Activated B cell treated with CpG ODN at 0.5 μM for 24 hours (primary cell): ENCODE measurements around the gene RBM3. TPM values are rescaled to one million over a fixed set of nuclear protein-coding genes. Genes with fewer than 3 reads are reported as not detected.

Experiments used
- ATAC-seq: fragments of 200-7000 bp; cut with Tn5 transposase; one replicate; pipeline ENCODE4 v1.10.0; 2021; ENCODE audit warnings: low read depth, mild to moderate bottlenecking, moderate library complexity
- CTCF ChIA-PET: fragments of 350-600 bp; sonication (Branson Sonifier 250); formaldehyde crosslinking; loops from one replicate; lab custom pipeline; 2021; ENCODE audit warnings: antibody characterized with exemption; lab: Charles Lee
- POLR2A ChIA-PET: fragments of 350-600 bp; sonication (Branson Sonifier 250); formaldehyde crosslinking; loops from one replicate; lab custom pipeline; 2021; ENCODE audit warnings: antibody characterized with exemption; lab: Charles Lee
- DNase-seq: peaks from one replicate; pipeline ENCODE4 v3.0.0; 2022
- H3K27ac Mint-ChIP-seq: one replicate; pipeline ENCODE4 v1.8.0; 2020; ENCODE audit warnings: mixed read lengths
- H3K27me3 Mint-ChIP-seq: one replicate; pipeline ENCODE4 v1.8.0; 2021; ENCODE audit warnings: mixed read lengths
- H3K36me3 Mint-ChIP-seq: one replicate; pipeline ENCODE4 v1.8.0; 2021; ENCODE audit warnings: low read depth, mixed read lengths
- H3K4me1 Mint-ChIP-seq: one replicate; pipeline ENCODE4 v1.8.0; 2021; ENCODE audit warnings: mixed read lengths
- H3K4me3 Mint-ChIP-seq: one replicate; pipeline ENCODE4 v1.8.0; 2020; ENCODE audit warnings: mild to moderate bottlenecking, mixed read lengths
- H3K9me3 Mint-ChIP-seq: one replicate; pipeline ENCODE4 v1.8.0; 2020; ENCODE audit warnings: mixed read lengths
- CTCF ChIP-seq: fragments of 200-600 bp; IDR thresholded peaks from one replicate; pipeline ENCODE4 v1.8.0; 2022; ENCODE audit warnings: antibody characterized with exemption, mild to moderate bottlenecking
- intact Hi-C: fragments of 100-400 bp; cut with micrococcal nuclease; formaldehyde crosslinking; loops from one replicate; pipeline ENCODE4 v1.15.1; 2024
- total RNA-seq: library from RNA; stranded (reverse); gene quantifications from 2 replicates; pipeline ENCODE4 v1.2.3, GENCODE V29; 2022

Gene RBM3
- total RNA-seq, 1 donor from 2014 or later, result 381 TPM

DNA sequence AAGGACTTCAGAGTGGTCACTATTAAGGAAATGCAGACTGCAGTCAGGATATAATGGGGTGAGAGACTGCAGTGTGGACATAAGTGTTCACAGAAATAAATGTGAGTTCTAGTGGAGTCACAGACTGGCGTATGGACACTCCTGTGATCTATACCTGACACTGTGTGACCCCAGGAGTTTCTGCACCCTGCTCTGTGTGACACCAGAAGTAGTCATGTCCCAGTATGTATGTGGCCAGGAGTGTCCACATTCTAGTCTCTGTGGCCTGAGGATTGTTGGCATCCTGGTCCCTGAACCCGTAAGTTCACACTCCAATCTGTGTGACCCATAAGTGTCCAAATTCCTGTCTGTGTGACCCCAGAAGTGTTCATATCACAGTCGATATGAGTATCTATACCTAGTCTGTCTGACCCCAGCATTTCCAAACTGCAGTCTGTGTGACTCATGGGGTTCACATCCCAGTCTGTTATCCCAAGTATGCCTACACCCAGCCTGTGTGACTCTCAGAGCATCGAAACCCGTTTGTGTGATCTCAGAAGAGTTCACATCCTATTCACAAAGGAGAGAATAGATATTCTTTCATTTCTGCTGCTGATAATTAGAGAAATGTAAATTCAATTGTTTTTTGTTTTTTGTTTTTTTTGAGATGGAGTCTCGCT is 39.3 kb downstream of the RBM3 start:
- Mint-ChIP-seq H3K4me3 (no peak overlapping the region), H3K9me3 (no peaks in the 10 kb centered on the region), H3K36me3 (no peaks in the 10 kb centered on the region), H3K27me3 (peaks cover 4% of the 10 kb centered on the region), H3K4me1 (no peaks in the 10 kb centered on the region), H3K27ac (no peak overlapping the region)
- no peak for DNase-seq
- POLR2A ChIA-PET, result no interaction called here
- intact Hi-C loops, result no loop called here
- CTCF ChIA-PET, result no interaction called here
- no peak for ATAC-seq
- TF ChIP-seq CTCF, result no peak

- Mint-ChIP-seq H3K36me3 (no peaks in the 10 kb centered on the region), H3K4me3 (no peak overlapping the region), H3K27ac (no peak overlapping the region), H3K27me3 (peaks cover 4% of the 10 kb centered on the region), H3K9me3 (no peaks in the 10 kb centered on the region), H3K4me1 (no peaks in the 10 kb centered on the region)
- ChIA-PET POLR2A (no interaction called here), CTCF (no interaction called here)
- DNase-seq (no peak), ATAC-seq (no peak)
- intact Hi-C loops, result no loop called here
- no peak for TF ChIP-seq CTCF
These were observed 42.3 kb downstream of the RBM3 start for GRCh38 chrX:48616576-48616975.

DNA sequence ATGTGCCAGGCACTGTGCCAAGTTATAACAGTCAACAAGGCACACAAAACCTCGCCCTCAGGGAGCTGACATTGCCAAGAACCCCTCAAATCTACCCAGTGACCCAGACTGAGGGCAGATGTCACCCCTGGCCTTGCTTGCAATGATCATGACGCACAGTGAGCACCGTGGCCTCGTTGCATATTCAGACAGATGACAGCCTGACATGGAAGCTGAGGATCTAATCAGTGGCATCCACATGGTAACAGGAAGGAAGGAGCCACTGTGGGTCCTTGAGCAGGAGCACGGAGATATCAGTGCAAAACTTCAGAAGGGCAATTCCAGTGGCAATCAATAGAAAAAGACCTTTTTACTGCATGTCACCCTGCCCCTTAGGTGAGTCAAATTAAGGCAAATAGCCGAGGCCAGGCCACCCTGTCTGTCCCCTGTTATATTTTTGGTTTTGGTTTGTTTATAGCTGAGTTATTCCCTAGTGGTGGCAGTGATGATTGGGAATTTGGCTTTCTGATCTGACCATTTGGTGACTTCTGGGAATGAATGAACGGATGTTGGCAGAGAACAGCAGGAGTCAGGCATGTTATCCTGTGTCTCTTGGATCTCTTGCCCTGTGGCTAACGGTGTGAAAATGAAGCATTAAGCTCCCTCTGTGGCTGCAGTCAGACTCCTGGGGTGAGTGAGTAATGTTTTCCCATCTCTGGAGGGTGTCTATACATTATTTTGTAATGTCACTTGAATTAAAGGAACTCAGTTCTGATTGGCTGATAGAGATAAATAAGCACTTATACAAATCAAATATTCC is 43.5 kb downstream of the RBM3 start:
- ATAC-seq (no peak), DNase-seq (no peak)
- TF ChIP-seq CTCF, result no peak
- Mint-ChIP-seq H3K4me1 (no peaks in the 10 kb centered on the region), H3K4me3 (no peak overlapping the region), H3K9me3 (no peaks in the 10 kb centered on the region), H3K36me3 (no peaks in the 10 kb centered on the region), H3K27ac (no peak overlapping the region), H3K27me3 (peaks cover 4% of the 10 kb centered on the region)
- intact Hi-C loops, result no loop called here
- ChIA-PET POLR2A (no interaction called here), CTCF (no interaction called here)

- Mint-ChIP-seq H3K9me3 (no peaks in the 10 kb centered on the region), H3K27me3 (no peaks in the 10 kb centered on the region), H3K4me1 (peaks cover 2% of the 10 kb centered on the region), H3K27ac (no peak overlapping the region), H3K36me3 (no peaks in the 10 kb centered on the region), H3K4me3 (no peak overlapping the region)
- no peak for DNase-seq
- ATAC-seq, result no peak
- ChIA-PET CTCF (no interaction called here), POLR2A (interaction anchor here (0.7 kb wide), 1 partner anchor 110 kb away, joined by 3 read pairs; no protein-coding TSS in a partner anchor)
- no peak for TF ChIP-seq CTCF
- intact Hi-C loops, result no loop called here
These were observed 52.4 kb downstream of the RBM3 start for GRCh38 chrX:48626401-48627298.

Other genes starting within 250 kb of the RBM3 start
- not detected in 2 replicates for gene SSX3, start 217.8 kb upstream of the RBM3 start, total RNA-seq
- gene SSX4, start 190.9 kb upstream of the RBM3 start, total RNA-seq, result not detected in 2 replicates
- gene SSX4B, start 162.5 kb upstream of the RBM3 start, total RNA-seq, result not detected in 2 replicates
- gene SLC38A5, start 104.2 kb upstream of the RBM3 start, total RNA-seq, result 23.5 and 28.9 TPM in 2 replicates
- gene FTSJ1, start 98.3 kb upstream of the RBM3 start, total RNA-seq, result 39.9 and 44.5 TPM in 2 replicates
- gene PORCN, start 65.5 kb upstream of the RBM3 start, total RNA-seq, result 7.8 and 9.8 TPM in 2 replicates
- 72.4 and 75.5 TPM in 2 replicates for gene EBP, start 52.7 kb upstream of the RBM3 start, total RNA-seq
- gene TBC1D25, start 34.8 kb upstream of the RBM3 start, total RNA-seq, result 16.4 and 19.4 TPM in 2 replicates
- 73.4 and 75.8 TPM in 2 replicates for gene WDR13, start 23.0 kb downstream of the RBM3 start, total RNA-seq
- 101 and 102 TPM in 2 replicates for gene WAS, start 109.3 kb downstream of the RBM3 start, total RNA-seq
- gene SUV39H1, start 122.2 kb downstream of the RBM3 start, total RNA-seq, result 9.1 and 10.8 TPM in 2 replicates
- gene GLOD5, start 187.3 kb downstream of the RBM3 start, total RNA-seq, result not detected in 2 replicates
- gene GATA1, start 212.1 kb downstream of the RBM3 start, total RNA-seq, result not detected in 2 replicates
- gene HDAC6, start 227.6 kb downstream of the RBM3 start, total RNA-seq, result 139 and 144 TPM in 2 replicates